ENCODE data around the gene COX7A2L.

COX7A2L gene, protein sequence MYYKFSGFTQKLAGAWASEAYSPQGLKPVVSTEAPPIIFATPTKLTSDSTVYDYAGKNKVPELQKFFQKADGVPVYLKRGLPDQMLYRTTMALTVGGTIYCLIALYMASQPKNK

DNA sequence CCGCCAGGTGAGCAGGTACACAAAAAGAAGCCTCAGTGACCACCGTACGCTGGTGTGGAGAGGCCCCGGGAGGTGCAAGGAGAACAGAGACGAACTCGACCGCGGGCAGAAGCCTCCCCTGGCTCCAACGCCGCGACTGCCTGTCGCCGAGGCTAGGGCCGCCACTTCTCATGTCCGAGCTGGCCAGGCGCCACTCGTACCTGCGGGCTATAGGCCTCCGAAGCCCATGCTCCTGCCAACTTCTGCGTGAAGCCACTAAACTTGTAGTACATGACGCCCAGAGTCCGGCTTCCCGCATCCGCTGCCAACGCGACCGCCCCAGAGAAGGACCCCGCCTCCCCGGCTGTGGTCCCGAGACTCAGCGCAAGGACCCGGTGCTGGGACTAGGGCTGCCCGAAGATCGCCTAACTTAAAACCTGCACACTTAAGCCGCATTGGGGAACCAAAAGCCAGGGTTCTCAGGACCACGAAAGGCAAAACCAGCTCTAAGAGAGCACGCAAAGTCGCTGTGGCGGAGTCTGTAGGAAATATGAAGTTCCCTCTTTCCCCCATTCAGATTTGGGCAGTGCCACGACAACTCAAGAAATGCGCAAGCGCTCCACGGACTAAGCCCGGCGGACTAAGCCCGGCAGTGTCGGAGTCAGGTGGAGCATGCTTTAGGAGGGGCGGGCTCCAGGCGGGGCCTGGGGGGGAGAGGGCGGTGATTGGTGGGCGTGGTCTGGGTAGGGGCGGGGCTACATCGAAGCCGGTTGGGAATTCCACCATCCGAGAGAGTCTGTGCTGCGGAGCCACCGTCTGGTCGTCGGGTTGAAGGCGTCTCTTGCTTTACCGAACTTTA is at the start of gene COX7A2L:
TSS of gene COX7A2L (minus strand) at position 328 of the 838 bp plus-strand sequence. CDS start at position 272, 56 bp downstream.
- Histone ChIP-seq H3K27ac (ENCODE audit: low read depth, low read length) (peak within 1 kb of the TSS; percentile 89), H3K27me3 (ENCODE audit: low read length) (no peaks in the 10 kb centered on the region), H4K20me1 (ENCODE audit: low read depth, low read length) (no peaks in the 10 kb centered on the region; the same call in 1 of the 2 replicates), H3K9ac (ENCODE audit: low read length) (peak within 1 kb of the TSS; percentile 97), H2AFZ (ENCODE audit: low read depth, low read length, severe bottlenecking) (peak within 1 kb of the TSS; percentile 73), H3K9me3 (ENCODE audit: insufficient read depth, low read length) (no peaks in the 10 kb centered on the region), H3K36me3 (ENCODE audit: low read length) (no peaks in the 10 kb centered on the region), H3K9me2 (replicated peaks; ENCODE audit: insufficient read depth, low read length) (no peaks in the 10 kb centered on the region), H3F3A (ENCODE audit: insufficient read depth) (peaks cover 5% of the 10 kb centered on the region; the same call in 1 of the 2 replicates), H3K4me2 (ENCODE audit: low read depth, low read length, poor library complexity, severe bottlenecking) (peak within 1 kb of the TSS; percentile 80), H3K79me2 (ENCODE audit: insufficient read depth, low read length) (peaks cover 48% of the 10 kb centered on the region), H3K4me3 (ENCODE audit: insufficient read depth, low read length, poor library complexity, severe bottlenecking) (peak within 1 kb of the TSS; percentile 97)
- TF ChIP-seq, protein P1, sequence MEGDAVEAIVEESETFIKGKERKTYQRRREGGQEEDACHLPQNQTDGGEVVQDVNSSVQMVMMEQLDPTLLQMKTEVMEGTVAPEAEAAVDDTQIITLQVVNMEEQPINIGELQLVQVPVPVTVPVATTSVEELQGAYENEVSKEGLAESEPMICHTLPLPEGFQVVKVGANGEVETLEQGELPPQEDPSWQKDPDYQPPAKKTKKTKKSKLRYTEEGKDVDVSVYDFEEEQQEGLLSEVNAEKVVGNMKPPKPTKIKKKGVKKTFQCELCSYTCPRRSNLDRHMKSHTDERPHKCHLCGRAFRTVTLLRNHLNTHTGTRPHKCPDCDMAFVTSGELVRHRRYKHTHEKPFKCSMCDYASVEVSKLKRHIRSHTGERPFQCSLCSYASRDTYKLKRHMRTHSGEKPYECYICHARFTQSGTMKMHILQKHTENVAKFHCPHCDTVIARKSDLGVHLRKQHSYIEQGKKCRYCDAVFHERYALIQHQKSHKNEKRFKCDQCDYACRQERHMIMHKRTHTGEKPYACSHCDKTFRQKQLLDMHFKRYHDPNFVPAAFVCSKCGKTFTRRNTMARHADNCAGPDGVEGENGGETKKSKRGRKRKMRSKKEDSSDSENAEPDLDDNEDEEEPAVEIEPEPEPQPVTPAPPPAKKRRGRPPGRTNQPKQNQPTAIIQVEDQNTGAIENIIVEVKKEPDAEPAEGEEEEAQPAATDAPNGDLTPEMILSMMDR (IDR thresholded peaks at IDR 0.05; ENCODE audit: insufficient read depth, low read length, poor library complexity, severe bottlenecking) = no peak
- TF ChIP-seq EZH2phosphoT487 (conservative IDR thresholded peaks at IDR 0.05; ENCODE audit: low read length) = no peak

DNA sequence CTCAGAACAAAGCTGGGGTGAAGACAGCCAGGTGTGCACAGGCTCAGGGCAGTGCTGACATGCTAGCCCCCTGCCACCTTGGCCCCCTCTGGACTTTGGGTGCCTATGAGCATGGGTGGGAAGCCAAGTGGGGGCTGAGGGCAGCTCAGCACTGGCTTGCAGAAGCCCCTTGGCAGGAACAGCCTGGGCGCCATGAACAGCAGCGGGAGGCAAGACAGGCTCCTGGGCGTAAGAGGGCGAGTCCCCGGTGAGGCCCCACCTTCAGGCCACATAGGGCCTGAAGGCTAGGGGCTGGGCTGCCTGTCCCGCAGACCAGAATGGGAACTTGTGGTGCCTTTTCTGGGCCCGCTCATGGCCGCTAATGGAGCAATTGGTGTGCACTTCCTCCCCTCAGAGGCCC is 47.0 kb upstream of the COX7A2L start:
- H3K27ac ChIP-seq (ENCODE audit: low read depth, low read length) = no peak overlapping the region
- no peak overlapping the region for H2AFZ ChIP-seq (ENCODE audit: low read depth, low read length, severe bottlenecking)
- H3K9ac ChIP-seq (ENCODE audit: low read length) = no peak overlapping the region
- no peak overlapping the region for H3K4me3 ChIP-seq (ENCODE audit: insufficient read depth, low read length, poor library complexity, severe bottlenecking)
- no peaks in the 10 kb centered on the region for H3K27me3 ChIP-seq (ENCODE audit: low read length)
- H3K79me2 ChIP-seq (ENCODE audit: insufficient read depth, low read length) = no peaks in the 10 kb centered on the region
- H4K20me1 ChIP-seq (ENCODE audit: low read depth, low read length) = no peaks in the 10 kb centered on the region
- no peaks in the 10 kb centered on the region for H3K9me3 ChIP-seq (ENCODE audit: insufficient read depth, low read length)
- no peaks in the 10 kb centered on the region for H3K9me2 ChIP-seq (replicated peaks; ENCODE audit: insufficient read depth, low read length)
- TF ChIP-seq, protein P1 (IDR thresholded peaks at IDR 0.05; ENCODE audit: insufficient read depth, low read length, poor library complexity, severe bottlenecking) = no peak
- no peak for TF ChIP-seq EZH2phosphoT487 (conservative IDR thresholded peaks at IDR 0.05; ENCODE audit: low read length)
- no peaks in the 10 kb centered on the region for H3K36me3 ChIP-seq (ENCODE audit: low read length)
- no peaks in the 10 kb centered on the region for H3F3A ChIP-seq (ENCODE audit: insufficient read depth)
- no peak overlapping the region for H3K4me2 ChIP-seq (ENCODE audit: low read depth, low read length, poor library complexity, severe bottlenecking)

DNA sequence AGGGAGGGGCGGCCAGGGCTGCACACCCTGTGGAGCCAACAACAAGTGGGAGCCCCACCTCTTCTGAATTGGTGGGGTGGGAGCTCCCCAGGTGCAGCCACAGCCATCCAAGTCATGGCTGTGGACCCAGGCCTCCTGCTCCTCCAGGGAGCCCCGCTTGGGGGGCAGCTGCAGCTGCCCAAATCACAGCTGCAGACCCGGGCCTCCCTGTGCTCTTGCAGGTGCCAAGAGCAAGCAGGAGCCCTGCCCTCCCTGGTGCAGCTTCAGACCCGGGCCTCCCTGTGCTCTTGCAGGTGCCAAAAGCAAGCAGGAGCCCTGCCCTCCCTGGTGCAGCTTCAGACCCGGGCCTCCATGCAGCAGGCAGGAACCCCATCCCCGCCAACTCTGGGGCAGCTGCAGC is 46.5 kb upstream of the COX7A2L start:
- Histone ChIP-seq H3K27me3 (ENCODE audit: low read length) (no peaks in the 10 kb centered on the region), H3K79me2 (ENCODE audit: insufficient read depth, low read length) (no peaks in the 10 kb centered on the region), H3K9ac (ENCODE audit: low read length) (no peak overlapping the region), H3K9me2 (replicated peaks; ENCODE audit: insufficient read depth, low read length) (no peaks in the 10 kb centered on the region), H2AFZ (ENCODE audit: low read depth, low read length, severe bottlenecking) (no peak overlapping the region), H3F3A (ENCODE audit: insufficient read depth) (no peaks in the 10 kb centered on the region), H3K27ac (ENCODE audit: low read depth, low read length) (no peak overlapping the region), H3K9me3 (ENCODE audit: insufficient read depth, low read length) (no peaks in the 10 kb centered on the region), H3K4me2 (ENCODE audit: low read depth, low read length, poor library complexity, severe bottlenecking) (no peak overlapping the region), H4K20me1 (ENCODE audit: low read depth, low read length) (no peaks in the 10 kb centered on the region), H3K36me3 (ENCODE audit: low read length) (no peaks in the 10 kb centered on the region), H3K4me3 (ENCODE audit: insufficient read depth, low read length, poor library complexity, severe bottlenecking) (no peak overlapping the region)
- TF ChIP-seq, protein P1 (IDR thresholded peaks at IDR 0.05; ENCODE audit: insufficient read depth, low read length, poor library complexity, severe bottlenecking) = no peak
- no peak for TF ChIP-seq EZH2phosphoT487 (conservative IDR thresholded peaks at IDR 0.05; ENCODE audit: low read length)

Measured in SU-DHL-6 (cell line).